HCT116 (cell line): ENCODE results near the gene ATP13A4. TPM values are rescaled to one million over a fixed set of nuclear protein-coding genes. Genes with fewer than 3 reads are reported as not detected.

ENCODE experiments used
- ATAC-seq: fragments of 200-7000 bp; cut with Tn5 transposase; 2 replicates; pipeline ENCODE4 v1.9.1; 2020; ENCODE audit warnings: mild to moderate bottlenecking, moderate library complexity
- BruUV-seq: library from RNA; stranded (reverse); fragments of 400-500 nt; replicated peaks from 2 replicates; lab custom pipeline; 2021; lab: Mats Ljungman, UMichigan
- CTCF ChIA-PET: fragments of 300-600 bp; sonication (Branson Sonifier 250); formaldehyde crosslinking; loops from one replicate; lab custom pipeline; 2021; ENCODE audit warnings: antibody characterized with exemption; lab: Charles Lee
- POLR2A ChIA-PET: fragments of 300-600, 350-600 bp; sonication (Branson Sonifier 250); formaldehyde crosslinking; loops from one replicate; lab custom pipeline; 2021; ENCODE audit warnings: antibody characterized with exemption; lab: Charles Lee
- RAD21 ChIA-PET, 2 experiments: fragments of 300-600 bp; sonication (Branson Sonifier 250); formaldehyde crosslinking; loops; one replicate each; lab custom pipeline; 2023; ENCODE audit warnings: low total read pairs in 2 of 2; ENCODE audit not compliant: uncharacterized antibody in 2 of 2, unreplicated experiment in 2 of 2, low non-redundant PET in 1 of 2; lab: Charles Lee
- DNase-seq: peaks from one replicate; pipeline ENCODE4 v3.0.0-alpha.2; 2010; ENCODE audit warnings: low read depth, low spot score
- H2AFZ ChIP-seq: fragments of 200-600 bp; shearing (Covaris generic), sonication (generic); 2 replicates; pipeline ENCODE4 v1.6.1; 2017; ENCODE audit warnings: low read depth, mixed run types, mixed read lengths, antibody characterized with exemption, low read length; ENCODE audit not compliant: poor library complexity, severe bottlenecking
- H3K27ac ChIP-seq: 2 replicates; pipeline ENCODE4 v1.5.1; 2012; ENCODE audit warnings: low read depth, low read length
- H3K27me3 ChIP-seq: fragments of 200-600 bp; sonication (generic); 2 replicates; pipeline ENCODE4 v1.6.1; 2016; ENCODE audit warnings: mixed run types, low read length, mixed read lengths; ENCODE audit not compliant: insufficient read depth
- H3K36me3 ChIP-seq, 2 experiments: fragments of 200-500 bp in 1 of 2; fragments of 200-600 bp in 1 of 2; sonication (Bioruptor generic) in 1 of 2; sonication (generic) in 1 of 2; 2 replicates each; pipeline versions ENCODE4 v1.5.1 to v1.6.1; 2014 to 2016; ENCODE audit warnings: low read length in 2 of 2, inconsistent platforms in 1 of 2, mixed read lengths in 1 of 2, mixed run types in 1 of 2; ENCODE audit not compliant: insufficient read depth in 2 of 2, control insufficient read depth in 1 of 2
- H3K4me1 ChIP-seq, 2 experiments: fragments of 200-600 bp in 1 of 2; sonication (generic) in 1 of 2; 2 replicates each; pipeline versions ENCODE4 v1.5.1 to v1.6.1; 2012 to 2017; ENCODE audit warnings: low read length in 2 of 2, inconsistent platforms in 1 of 2, mild to moderate bottlenecking in 1 of 2, mixed read lengths in 1 of 2, mixed run types in 1 of 2, moderate library complexity in 1 of 2; ENCODE audit not compliant: insufficient read depth in 2 of 2, control insufficient read depth in 1 of 2
- H3K4me2 ChIP-seq: fragments of 200-600 bp; sonication (generic); 2 replicates; pipeline ENCODE4 v1.6.1; 2017; ENCODE audit warnings: mixed run types, low read length, mixed read lengths
- H3K4me3 ChIP-seq, 2 experiments: fragments of 200-600 bp in 1 of 2; sonication (generic) in 1 of 2; replicated peaks in 1 of 2; 2 replicates each; pipeline ENCODE4 v1.5.1; 2011 to 2016; ENCODE audit warnings: low read length in 2 of 2, control low read depth in 1 of 2, low read depth in 1 of 2, mild to moderate bottlenecking in 1 of 2, mixed read lengths in 1 of 2, mixed run types in 1 of 2
- H3K79me2 ChIP-seq: fragments of 200-600 bp; sonication (generic); 2 replicates; pipeline ENCODE4 v1.6.1; 2017; ENCODE audit warnings: mild to moderate bottlenecking, mixed run types, low read length, moderate library complexity, mixed read lengths; ENCODE audit not compliant: insufficient read depth
- H3K9ac ChIP-seq: fragments of 200-600 bp; sonication (generic); 2 replicates; pipeline ENCODE4 v1.6.1; 2016; ENCODE audit warnings: low read length, mixed read lengths
- H3K9me2 ChIP-seq: fragments of 200-600 bp; sonication (generic), shearing (Covaris generic); 2 replicates; pipeline ENCODE4 v1.6.1; 2017; ENCODE audit warnings: mixed run types, mild to moderate bottlenecking, moderate library complexity; ENCODE audit not compliant: insufficient read depth
- H3K9me3 ChIP-seq, 2 experiments: fragments of 200-500 bp in 1 of 2; fragments of 200-600 bp in 1 of 2; sonication (Bioruptor generic) in 1 of 2; sonication (generic) in 1 of 2; 2 replicates each; pipeline ENCODE4 v1.6.1; 2014 to 2017; ENCODE audit warnings: low read length in 2 of 2, mixed read lengths in 2 of 2, inconsistent platforms in 1 of 2, low read depth in 1 of 2, mild to moderate bottlenecking in 1 of 2, mixed run types in 1 of 2, moderate library complexity in 1 of 2; ENCODE audit not compliant: control insufficient read depth in 1 of 2, insufficient read depth in 1 of 2
- H4K20me1 ChIP-seq: fragments of 200-600 bp; sonication (generic), shearing (Covaris generic); 2 replicates; pipeline ENCODE4 v1.6.1; 2017; ENCODE audit warnings: mixed run types, mild to moderate bottlenecking, moderate library complexity; ENCODE audit not compliant: insufficient read depth
- EGR1 ChIP-seq: IDR thresholded peaks from 2 replicates; pipeline ENCODE4 v1.6.1; 2012; ENCODE audit warnings: low read depth
- EZH2 ChIP-seq: fragments of 200-600 bp; sonication (generic); IDR thresholded peaks from 2 replicates; pipeline ENCODE4 v1.6.1; 2017; ENCODE audit warnings: antibody characterized with exemption, mixed run types
- EZH2phosphoT487 ChIP-seq: fragments of 200-600 bp; IDR thresholded peaks from 2 replicates; pipeline ENCODE4 v1.6.1; 2018; ENCODE audit warnings: antibody characterized with exemption, borderline replicate concordance
- POLR2AphosphoS5 ChIP-seq: IDR thresholded peaks from 2 replicates; pipeline ENCODE4 v1.6.1; 2011; ENCODE audit warnings: mild to moderate bottlenecking, low read depth, low read length, moderate library complexity
- RAD21 ChIP-seq: IDR thresholded peaks from 2 replicates; pipeline ENCODE4 v1.6.1; 2012; ENCODE audit warnings: low read depth, mild to moderate bottlenecking
- TCF7L2 ChIP-seq: IDR thresholded peaks from 2 replicates; pipeline ENCODE4 v1.7.0; 2011; ENCODE audit warnings: borderline replicate concordance, inconsistent platforms; ENCODE audit not compliant: insufficient read depth, insufficient read length; ENCODE audit errors: extremely low read depth
- YY1 ChIP-seq: IDR thresholded peaks from 2 replicates; pipeline ENCODE4 v1.6.1; 2011; ENCODE audit warnings: low read length, low read depth, moderate library complexity, mild to moderate bottlenecking; ENCODE audit not compliant: insufficient replicate concordance; ENCODE audit errors: extremely low read depth
- ZFX ChIP-seq: fragments of 450-650 bp; IDR thresholded peaks from 2 replicates; pipeline ENCODE4 v1.6.1; 2017
- ZNF274 ChIP-seq: fragments of 200-500 bp; sonication (Bioruptor generic); IDR thresholded peaks from 2 replicates; pipeline ENCODE4 v1.6.1; 2014; ENCODE audit warnings: mild to moderate bottlenecking, low read depth, low read length, inconsistent platforms
- intact Hi-C: fragments of 100-400 bp; cut with micrococcal nuclease; formaldehyde crosslinking; loops from 2 replicates; pipeline ENCODE4 v1.10.0; 2022
- total RNA-seq: library from RNA; stranded (reverse); gene quantifications from one replicate; pipeline ENCODE4 v1.2.1, GENCODE V29; 2021; ENCODE audit not compliant: unreplicated experiment

The ATP13A4 gene
- total RNA-seq, 1 experiment from 2014 or later, result 0.15 TPM

DNA sequence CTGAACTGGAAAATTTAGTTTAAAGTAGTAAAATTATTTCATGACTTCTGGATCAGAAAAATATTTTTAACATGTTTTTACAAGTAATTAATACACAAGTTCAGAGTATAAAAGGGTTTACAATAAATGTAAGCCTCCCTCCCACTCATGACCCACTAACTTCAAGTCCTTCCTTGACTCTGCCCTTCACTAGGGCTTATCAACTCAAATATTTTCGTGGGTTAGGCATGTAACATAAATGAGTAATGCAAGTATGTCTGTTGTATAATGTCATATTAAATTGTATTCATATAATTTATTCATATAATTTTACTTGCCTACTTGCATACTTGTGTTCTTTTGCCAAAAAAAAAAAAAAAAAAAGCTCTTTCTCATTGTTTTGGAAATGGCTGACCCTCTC is 34.9 kb upstream of the ATP13A4 start:
- TF ChIP-seq ZFX (no peak), TCF7L2 (no peak), ZNF274 (no peak), POLR2AphosphoS5 (no peak), YY1 (no peak), RAD21 (no peak)
- Histone ChIP-seq H3K4me1 (peaks cover 13 to 26% of the 10 kb centered on the region in 2 experiments), H3K79me2 (peaks cover 16% of the 10 kb centered on the region), H3K9me2 (no peaks in the 10 kb centered on the region; the same call in 1 of the 2 replicates), H3K9me3 (no peaks in the 10 kb centered on the region), H3K36me3 (no peaks in the 10 kb centered on the region), H3K4me3 (no peak overlapping the region; a peak in 1 of 4 replicates), H2AFZ (peak overlapping the region; percentile 72), H3K27ac (no peak overlapping the region), H3K4me2 (peak overlapping the region; percentile 55), H3K27me3 (no peaks in the 10 kb centered on the region), H3K9ac (no peak overlapping the region), H4K20me1 (no peaks in the 10 kb centered on the region)
- intact Hi-C loops, result loop anchor here (5.0 kb wide), 1 partner anchor 728 kb away; no protein-coding TSS in a partner anchor
- CTCF ChIA-PET, result interaction anchor here (0.5 kb wide), 1 partner anchor 9 kb away, joined by 3 read pairs; no protein-coding TSS in a partner anchor
- DNase-seq (no peak), ATAC-seq (no peak)
- no TSS peak for BruUV-seq
- POLR2A ChIA-PET, result no interaction called here
- RAD21 ChIA-PET, result no interaction called here

DNA sequence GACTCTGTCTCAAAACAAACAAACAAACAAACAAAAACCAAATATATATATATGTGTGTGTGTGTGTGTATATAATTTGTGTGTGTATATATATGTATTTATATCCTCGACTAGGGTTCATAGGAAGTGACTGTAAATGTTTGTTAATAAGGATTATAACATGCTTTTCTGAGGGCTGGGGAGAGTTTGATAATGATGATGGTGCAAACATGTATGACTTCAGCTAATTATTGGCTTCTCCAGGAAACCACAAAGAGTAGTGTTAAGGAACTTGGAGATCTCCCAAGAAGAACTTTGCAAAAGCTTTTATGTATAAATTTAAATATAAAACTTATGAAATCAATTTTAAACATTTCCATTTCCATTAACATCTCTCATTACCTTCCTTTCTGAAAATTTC is 34.4 kb upstream of the ATP13A4 start:
- POLR2A ChIA-PET, result no interaction called here

More for the DNA sequence above, 34.4 kb upstream of the ATP13A4 start:
- ATAC-seq (no peak), DNase-seq (no peak)
- Histone ChIP-seq H3K9ac (no peak overlapping the region), H2AFZ (no peak overlapping the region), H3K4me1 (peaks cover 12 to 22% of the 10 kb centered on the region in 2 experiments), H3K27me3 (no peaks in the 10 kb centered on the region), H3K9me2 (no peaks in the 10 kb centered on the region; the same call in 1 of the 2 replicates), H4K20me1 (no peaks in the 10 kb centered on the region), H3K4me3 (no peak overlapping the region), H3K36me3 (no peaks in the 10 kb centered on the region), H3K79me2 (peaks cover 11% of the 10 kb centered on the region), H3K27ac (no peak overlapping the region), H3K9me3 (no peaks in the 10 kb centered on the region), H3K4me2 (no peak overlapping the region)
- ChIA-PET CTCF (no interaction called here), RAD21 (no interaction called here)
- TF ChIP-seq EZH2, result no peak
- TF ChIP-seq EGR1, result no peak
- TF ChIP-seq EZH2phosphoT487, result no peak
- intact Hi-C loops, result no loop called here
- BruUV-seq, result no TSS peak
